ENCODE data around the gene KCNJ9.

GRCh38 chr1:160131803-160132565 is 50.6 kb downstream of the KCNJ9 start:
- TF ChIP-seq POLR2AphosphoS5 (IDR thresholded peaks at IDR 0.05; ENCODE audit: insufficient read depth in 1 of 2, low read depth in 1 of 2) = no peak
- TF ChIP-seq POLR2A (IDR thresholded peaks at IDR 0.05) = no peak
